ENCODE measurements around the gene ZMIZ1. TPM values are rescaled to one million over a fixed set of nuclear protein-coding genes. Genes with fewer than 3 reads are reported as not detected.
A peak's percentile ranks its signal among the peaks of the same experiment; 100 is the strongest.

The ZMIZ1 gene
- total RNA-seq, 1 experiment from 2014 or later: 47.2 TPM

DNA sequence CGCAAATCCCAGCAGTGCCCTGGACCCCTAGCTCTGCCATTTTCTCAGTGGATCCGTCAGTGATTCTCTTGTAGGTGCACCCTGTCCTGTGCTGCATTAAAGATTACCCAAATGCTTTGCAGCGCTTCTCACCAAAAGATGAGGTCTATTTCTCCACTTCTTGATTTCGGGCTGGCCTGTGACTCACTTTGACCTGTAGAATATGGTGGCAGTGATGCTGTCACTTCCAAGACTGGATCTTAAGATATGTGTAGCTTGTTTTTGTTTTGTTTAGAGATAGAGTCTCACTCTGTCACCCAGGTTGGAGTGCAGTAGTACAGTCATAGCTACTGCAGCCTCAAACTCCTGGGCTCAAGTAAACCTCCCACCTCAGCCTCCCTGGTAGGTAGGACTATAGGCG, 37.0 kb upstream of the ZMIZ1 start:
- DNase-seq (ENCODE audit: low read depth): no peak

DNA sequence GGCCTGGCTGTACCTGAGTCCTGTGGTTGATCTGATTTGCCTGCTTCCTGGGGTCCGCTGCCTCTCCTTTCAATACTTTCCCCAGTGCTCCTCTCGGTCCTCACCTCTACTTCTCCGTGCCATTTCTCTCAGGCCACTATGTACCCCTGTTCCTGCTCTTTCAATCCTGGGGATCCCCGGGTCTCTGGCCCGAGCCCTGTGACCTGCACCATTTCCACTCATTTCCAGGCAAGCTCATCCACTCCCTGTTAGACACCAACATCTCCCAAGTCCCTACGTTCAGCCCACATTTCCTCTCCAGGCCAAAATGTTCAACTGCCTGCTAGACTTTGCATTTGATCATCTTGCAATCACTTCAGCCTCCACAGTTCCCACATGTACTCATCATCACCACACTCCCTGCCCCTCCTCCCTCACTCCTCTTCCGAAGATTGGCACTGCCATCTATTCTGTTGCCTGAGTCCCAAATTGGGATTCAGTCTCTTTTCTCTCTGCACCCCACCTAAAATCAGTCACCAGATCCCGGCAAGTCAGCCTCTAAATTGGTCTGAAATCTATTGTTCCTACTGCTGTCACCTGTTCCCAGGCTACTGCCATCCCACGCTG, 34.4 kb upstream of the ZMIZ1 start:
- no peak for DNase-seq (ENCODE audit: low read depth)

DNA sequence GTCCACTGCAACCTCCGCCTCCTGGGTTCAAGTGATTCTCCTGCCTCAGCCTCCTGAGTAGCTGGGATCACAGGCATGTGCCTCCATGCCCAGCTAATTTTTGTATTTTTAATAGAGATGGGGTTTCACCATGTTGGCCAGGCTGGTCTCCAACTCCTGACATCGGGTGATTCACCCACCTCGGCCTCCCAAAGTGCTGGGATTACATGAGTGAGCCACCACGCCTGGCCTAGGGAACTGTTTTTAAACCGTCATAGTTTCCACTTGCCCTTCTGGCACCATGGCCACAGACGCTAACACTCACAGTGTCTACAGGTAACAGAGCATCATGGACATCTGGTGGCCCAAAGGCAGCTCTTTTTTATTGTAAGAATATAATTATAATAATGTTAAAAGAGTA, 32.4 kb upstream of the ZMIZ1 start:
- peak; percentile 58 for DNase-seq (ENCODE audit: low read depth)

GRCh38 chr10:79038104-79038840, 30.5 kb upstream of the ZMIZ1 start:
- DNase-seq (ENCODE audit: low read depth): no peak

GRCh38 chr10:79038841-79039201, 29.9 kb upstream of the ZMIZ1 start:
- DNase-seq (ENCODE audit: low read depth): no peak

DNA sequence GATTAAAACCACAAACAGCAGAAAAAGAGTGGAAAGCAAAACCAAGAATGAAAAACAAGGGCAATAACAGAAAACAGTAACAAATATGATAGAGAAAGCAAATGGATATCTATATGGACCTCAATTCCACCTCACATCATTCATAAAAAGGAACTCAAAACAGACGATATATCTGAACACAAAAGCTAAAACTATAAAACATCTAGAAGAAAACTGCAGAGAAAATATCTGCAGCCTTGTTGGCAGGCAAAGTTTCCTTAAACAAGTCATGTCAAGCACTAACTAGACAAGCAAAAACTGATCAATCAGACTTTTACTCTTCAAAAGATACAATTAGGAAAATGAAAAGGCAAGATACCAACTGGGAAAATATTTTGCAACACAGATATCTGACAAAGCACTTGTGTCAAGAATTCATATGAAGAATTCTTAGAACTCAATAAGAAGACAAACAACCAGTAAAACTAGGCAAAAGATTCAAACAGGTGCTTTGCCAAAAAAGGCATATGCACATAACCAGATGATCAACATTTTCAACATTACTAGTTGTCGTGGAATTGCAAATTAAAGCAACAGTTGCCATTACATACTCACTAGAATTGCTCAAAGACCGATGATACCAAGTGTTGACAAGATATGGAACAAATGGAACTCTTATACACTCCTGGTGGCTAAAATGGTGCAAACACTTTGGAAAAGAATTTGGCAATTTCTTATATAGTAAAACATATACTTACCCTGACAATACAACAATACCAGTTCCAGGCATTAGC, 25.9 kb upstream of the ZMIZ1 start:
- DNase-seq (ENCODE audit: low read depth): no peak

- no peak for DNase-seq (ENCODE audit: low read depth)
These were observed 24.6 kb upstream of the ZMIZ1 start for GRCh38 chr10:79044036-79044632.

DNA sequence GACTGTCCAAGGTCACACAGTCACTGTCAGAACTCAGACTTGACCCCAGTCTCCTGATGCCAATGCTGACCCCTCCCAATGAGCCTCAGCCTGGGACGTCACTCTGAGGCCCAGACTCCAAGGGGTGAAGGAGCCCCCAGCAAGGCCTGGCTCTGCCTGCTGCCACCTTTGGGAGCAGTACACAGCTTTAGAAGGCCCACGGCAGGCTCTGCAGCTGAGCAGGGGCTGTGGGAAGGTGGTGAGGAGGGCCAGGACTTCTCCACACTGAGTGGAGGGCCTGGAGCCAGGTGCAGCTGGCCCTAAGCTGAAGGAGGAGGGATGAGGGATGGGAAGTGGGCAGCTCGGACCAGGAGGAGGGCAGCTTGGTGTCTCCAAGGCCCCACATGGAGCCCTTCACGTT, 23.9 kb upstream of the ZMIZ1 start:
- no peak for DNase-seq (ENCODE audit: low read depth)

DNA sequence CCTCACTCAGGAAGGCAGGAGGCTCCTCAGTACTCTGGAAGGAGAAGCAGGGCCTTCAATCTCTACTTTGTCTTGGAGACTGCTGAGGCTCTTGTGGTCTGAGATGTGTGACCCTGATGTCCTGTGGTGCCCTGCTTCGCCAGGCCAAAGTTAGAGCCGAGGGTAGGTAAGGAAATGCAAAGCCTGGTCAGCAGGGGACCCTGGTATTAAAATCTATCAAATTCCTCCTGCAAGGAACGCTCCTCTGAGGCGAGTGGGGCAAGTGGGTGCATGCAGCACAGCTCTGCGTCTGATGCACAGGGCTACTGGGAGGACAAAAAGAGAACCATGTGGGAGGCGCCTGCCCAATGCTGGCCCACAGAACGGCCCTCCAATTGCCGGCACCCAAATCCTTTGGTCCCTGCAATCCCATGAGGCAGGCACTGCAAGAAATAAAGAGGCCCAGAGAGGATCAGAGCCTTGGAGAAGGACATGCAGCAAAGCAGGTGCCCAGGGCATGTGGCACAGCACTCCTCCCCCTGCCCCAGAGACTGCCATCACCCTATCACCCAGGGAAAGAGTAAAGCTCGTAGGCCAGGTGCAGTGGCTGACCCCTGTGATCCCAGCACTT, 23.1 kb upstream of the ZMIZ1 start:
- no peak for DNase-seq (ENCODE audit: low read depth)

- DNase-seq (ENCODE audit: low read depth): no peak
These were observed 22.4 kb upstream of the ZMIZ1 start for GRCh38 chr10:79046326-79046725.

DNA sequence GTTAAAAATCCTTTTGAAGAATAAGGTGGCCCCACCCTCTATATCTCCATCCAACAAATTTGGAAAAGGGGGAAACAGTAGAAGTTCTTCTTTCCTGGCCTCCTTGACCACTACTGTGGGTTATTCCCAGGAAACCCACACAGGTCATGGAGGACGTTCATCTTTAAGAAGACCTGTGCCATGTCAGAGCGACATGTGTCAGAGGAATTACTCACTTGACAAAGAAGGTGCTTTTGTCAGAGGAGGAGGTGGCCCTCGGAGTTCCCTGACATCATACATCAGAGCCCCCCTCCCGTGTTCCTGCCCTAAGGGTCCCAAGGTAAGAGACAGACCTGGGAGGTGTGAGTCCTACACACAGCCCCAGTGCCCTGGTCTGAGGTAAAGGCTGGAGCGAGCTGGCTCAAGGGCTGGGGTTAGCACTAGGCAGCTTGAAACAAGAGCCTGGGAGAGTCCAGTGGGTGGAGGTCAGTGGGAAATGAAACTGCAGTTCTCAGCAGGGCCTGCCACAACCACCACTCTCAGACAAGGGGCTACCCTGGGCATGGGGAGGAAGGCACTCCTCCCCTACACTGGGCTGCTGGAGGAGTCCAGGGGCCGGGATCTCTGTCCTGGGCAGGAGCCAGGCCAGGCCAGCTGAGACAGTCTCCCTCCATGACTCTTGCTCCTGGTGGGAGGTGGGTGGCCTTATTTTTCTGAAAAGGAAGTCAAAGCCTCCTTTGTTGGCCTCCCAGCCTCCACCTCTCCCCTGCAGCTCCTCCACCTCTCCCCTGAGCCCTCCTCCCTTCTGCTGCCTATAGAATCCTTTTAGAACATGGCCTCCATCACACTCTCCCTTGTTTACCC, 21.8 kb upstream of the ZMIZ1 start:
- no peak for DNase-seq (ENCODE audit: low read depth)

DNA sequence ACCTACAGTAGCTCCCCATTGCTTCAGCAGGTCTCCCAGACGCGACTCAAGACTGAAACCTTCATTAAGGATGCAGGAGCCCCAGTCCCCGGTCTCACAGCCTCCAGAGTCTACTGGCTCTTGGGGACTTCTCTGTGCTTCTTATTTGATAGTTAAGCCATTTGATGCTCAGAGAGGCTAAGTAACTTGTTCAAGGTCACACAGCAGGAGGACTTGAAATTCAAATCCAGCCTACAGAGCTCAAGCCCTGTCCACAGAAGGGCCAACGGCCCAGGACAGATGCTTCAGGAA, 21.2 kb upstream of the ZMIZ1 start:
- DNase-seq (ENCODE audit: low read depth): no peak

DNA sequence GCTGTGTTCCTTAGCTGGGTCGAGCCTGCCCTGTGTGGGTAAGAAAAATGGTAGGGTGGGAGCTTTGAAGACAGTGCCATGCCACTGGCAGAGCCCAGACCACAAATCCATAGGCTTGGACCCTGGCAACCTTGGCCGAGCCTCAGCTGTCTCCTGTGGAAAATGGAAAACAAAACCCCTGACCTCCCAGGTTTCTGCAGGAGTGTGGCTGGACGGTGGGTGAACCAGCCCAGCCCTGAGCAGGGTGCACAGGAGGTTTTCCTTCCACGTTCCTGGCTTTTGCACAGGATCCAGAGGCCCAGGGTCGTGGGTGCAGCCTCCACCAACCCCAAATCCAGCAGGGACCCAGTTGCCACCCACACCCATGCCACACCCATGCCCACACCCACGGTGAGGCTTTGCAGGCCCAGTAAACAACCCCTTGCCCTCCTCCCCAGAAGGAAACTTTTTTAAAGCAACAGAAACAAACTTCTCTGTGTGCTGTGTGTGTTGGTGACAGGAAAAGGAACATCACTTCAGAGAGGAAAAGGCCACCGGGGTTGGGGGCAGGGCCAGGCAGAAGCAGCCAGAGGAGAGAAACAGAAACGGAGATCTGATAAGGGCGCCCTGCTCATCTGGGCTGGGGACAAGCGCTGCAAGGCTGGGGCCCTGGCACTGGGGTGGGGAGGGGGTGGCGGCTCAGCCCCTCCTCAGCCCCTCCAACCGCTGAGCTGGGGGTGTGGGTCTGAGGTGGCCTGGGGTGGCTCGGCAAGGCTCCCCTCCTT, 20.7 kb upstream of the ZMIZ1 start:
- no peak for DNase-seq (ENCODE audit: low read depth)

DNA sequence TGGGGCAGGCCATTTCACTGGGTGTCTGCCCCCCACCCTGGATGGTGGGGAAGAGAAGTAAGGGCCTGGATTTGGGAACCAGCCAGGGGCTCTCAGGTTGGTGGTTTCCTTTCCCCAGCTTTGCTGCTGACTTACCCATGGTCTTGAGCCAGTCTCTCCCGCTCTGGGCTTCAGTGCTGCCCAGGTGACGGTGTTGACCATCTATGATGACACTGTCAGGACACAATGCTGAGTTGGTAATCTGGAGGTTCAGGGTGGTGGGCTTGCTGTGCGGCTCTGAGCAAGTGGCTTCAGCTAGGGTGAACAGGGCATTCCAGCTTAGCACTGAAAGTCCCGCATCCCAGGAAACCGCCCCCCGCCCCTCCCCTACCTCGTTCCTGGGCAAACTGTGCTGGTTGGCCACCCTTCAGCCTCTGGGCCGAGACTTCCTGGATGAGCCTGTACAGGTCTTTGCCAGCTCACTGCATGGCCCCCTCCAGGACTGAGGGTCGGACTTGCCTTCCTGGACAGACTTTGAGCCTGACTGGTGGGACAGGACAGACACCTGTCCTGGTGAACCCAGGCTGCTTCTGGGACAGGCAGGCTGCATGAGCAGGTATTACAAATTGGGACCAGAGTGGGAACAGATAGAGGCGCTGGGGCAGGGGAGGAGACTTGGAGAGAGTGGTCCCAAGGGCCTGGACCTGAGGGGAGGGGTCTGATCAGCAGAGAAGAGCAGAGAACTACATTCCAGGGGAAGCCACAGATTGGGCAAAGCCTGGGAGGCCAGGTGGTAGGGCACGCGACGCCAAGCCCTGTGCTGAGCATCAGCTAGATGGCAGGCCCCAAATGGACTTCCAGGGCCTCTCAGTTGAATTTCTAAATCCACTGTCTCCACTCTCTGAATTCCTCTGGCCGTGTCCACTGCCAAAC, 19.9 kb upstream of the ZMIZ1 start:
- no peak for DNase-seq (ENCODE audit: low read depth)

DNA sequence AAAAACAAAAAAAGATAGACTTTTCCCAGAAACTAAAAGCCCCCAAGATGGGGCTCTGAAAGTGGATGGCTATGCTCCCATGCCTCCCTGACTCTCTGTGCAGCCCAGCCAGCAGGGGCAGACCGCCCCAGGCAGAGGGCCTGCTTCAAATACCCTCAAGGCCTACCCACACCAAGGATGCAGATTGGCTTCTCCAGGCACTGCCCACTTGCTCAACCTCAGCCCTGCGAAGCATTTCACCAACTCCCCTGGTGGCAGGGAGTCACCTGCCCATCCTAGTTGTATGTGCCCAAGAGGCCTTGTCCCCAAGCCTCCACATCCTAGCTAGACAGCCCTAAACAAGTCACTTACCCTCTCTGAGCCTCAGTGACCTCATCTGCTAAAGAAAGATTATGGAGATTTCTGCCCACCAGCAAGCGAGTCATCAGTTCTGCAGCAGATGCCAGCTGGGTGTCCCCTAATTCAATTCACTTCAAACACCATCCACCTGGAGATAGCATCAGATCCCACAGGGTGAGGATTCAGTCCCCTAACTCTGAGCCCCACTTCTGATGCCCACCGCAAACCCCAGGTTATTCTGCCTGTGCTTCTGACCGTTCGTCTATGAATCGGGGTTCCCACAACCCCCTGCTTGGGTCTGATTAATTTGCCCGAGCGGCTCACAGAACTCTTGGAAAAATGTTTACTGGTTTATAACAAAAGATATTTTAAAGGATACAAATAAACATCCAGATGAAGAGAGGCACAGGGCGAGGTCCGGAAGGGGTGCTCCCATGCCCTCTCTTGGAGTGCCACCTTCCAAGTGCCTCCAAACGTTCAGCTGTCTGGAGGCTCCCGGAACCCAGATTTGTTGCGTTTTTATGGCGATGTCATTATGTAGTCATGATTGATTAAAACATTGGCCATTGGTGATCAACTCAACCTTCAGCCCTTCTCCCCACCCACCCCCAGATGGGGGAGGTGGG, 18.6 kb upstream of the ZMIZ1 start:
- DNase-seq (ENCODE audit: low read depth): peak; percentile 55

DNA sequence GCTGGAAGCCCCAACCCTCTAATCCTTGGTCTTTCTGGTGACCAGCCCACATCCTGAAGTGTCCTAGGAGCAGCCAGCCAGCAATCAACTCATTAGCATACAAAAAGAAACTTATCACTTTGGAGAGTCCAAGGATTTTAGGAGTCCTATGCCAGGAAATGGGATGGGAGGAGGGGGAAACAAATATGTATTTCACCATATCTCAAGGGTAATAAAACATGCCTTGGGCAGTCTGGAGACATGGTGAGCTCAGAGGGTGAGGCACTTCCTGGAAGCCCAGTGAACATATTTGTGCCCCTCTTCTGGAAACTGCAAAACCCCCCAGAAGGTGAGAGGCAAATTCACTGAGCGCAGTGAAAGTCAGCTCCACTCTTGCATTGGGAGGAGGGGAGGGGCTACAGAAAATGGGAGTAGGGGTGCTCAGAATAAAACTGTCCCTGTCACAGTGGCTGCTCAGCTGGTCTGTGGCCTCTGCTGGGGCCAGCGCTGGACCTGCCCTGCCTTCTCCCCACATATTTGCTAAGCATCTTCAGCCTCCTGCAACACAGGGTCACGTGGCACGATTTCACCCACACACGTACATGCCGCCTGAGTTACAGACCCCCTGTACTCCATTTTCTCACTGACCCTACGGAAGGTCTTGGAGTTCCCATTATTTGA, 17.7 kb upstream of the ZMIZ1 start:
- DNase-seq (ENCODE audit: low read depth): no peak

GRCh38 chr10:79051766-79052165, 17.0 kb upstream of the ZMIZ1 start:
- DNase-seq (ENCODE audit: low read depth): no peak
